Right cardiac atrium (tissue), 5 donors: Measurements from ENCODE around the gene HMX3. TPM values are rescaled to one million over a fixed set of nuclear protein-coding genes. Genes with fewer than 3 reads are reported as not detected.

Experiments
- ATAC-seq, 2 donors: fragments of 200-7000 bp; cut with Tn5 transposase; one replicate each; pipeline versions ENCODE4 v1.8.0 to v1.9.1; 2020; ENCODE audit warnings: moderate library complexity in 2 of 2, mild to moderate bottlenecking in 1 of 2
- DNase-seq, 3 donors: peaks; one replicate each; pipeline ENCODE4 v3.0.0-alpha.2; 2020
- H3K27ac ChIP-seq: one replicate; pipeline ENCODE4 v1.5.1; 2013; ENCODE audit warnings: mild to moderate bottlenecking, low read length, control low read depth, moderate library complexity
- H3K27me3 ChIP-seq: one replicate; pipeline ENCODE4 v1.6.1; 2013; ENCODE audit not compliant: control insufficient read depth, insufficient read depth
- H3K4me1 ChIP-seq: one replicate; pipeline ENCODE4 v1.6.1; 2013; ENCODE audit warnings: low read length; ENCODE audit not compliant: control insufficient read depth, insufficient read depth
- H3K4me3 ChIP-seq: one replicate; pipeline ENCODE4 v1.5.1; 2013; ENCODE audit warnings: low read length, control low read depth
- H3K9me3 ChIP-seq: one replicate; pipeline ENCODE4 v1.6.1; 2013; ENCODE audit warnings: low read length; ENCODE audit not compliant: control insufficient read depth
- WGBS: extraction: QIAGEN DNeasy Blood & Tissue Kit; methylation state at CpG from one replicate; pipeline ENCODE4 v1.1.7; 2013; 5-methylcytosine and 5-hydroxymethylcytosine counted together
- intact Hi-C, 4 donors: fragments of 100-400 bp; cut with DNase I; formaldehyde crosslinking; loops; one replicate each; pipeline versions ENCODE4 v1.11.0 to v1.14.0; 2022 to 2023
- long read RNA-seq, 4 donors: library from polyadenylated mRNA; unstranded; transcript quantifications; one replicate each; pipeline ENCODE4 v2.0.0, GENCODE V29; 2020 to 2021
- polyA plus RNA-seq: library from polyadenylated mRNA; stranded (reverse); fragments of 200-250 nt; gene quantifications from one replicate; pipeline ENCODE4 v1.2.3, GENCODE V29; 2013
- total RNA-seq, 4 donors: library from RNA; stranded (reverse); fragmentation: NEBNext Ultra II Directional; extraction: Animal tissue kit (Norgen Biotek cat#: 25700); gene quantifications; one replicate each; pipeline ENCODE4 v1.2.1, GENCODE V29; 2021
- donor health status: healthy with polysubstance abuse.
- donor health status: DM: no; HTN: yes; CAD: no.
- donor health status: DM: no; HTN: no; CAD: no.
- donor health status: DM: no; HTN: yes; CAD: no; lungs with severe emphysema.
- donor health status: DM: yes; HTN: yes; CAD: no.

The HMX3 gene
- total RNA-seq (not detected), polyA plus RNA-seq (not detected)
- long read RNA-seq, donor 1: 0 reads
- long read RNA-seq, donor 2: 0 reads
- long read RNA-seq, donor 3: 0 reads
- long read RNA-seq, donor 4: 0 reads

DNA sequence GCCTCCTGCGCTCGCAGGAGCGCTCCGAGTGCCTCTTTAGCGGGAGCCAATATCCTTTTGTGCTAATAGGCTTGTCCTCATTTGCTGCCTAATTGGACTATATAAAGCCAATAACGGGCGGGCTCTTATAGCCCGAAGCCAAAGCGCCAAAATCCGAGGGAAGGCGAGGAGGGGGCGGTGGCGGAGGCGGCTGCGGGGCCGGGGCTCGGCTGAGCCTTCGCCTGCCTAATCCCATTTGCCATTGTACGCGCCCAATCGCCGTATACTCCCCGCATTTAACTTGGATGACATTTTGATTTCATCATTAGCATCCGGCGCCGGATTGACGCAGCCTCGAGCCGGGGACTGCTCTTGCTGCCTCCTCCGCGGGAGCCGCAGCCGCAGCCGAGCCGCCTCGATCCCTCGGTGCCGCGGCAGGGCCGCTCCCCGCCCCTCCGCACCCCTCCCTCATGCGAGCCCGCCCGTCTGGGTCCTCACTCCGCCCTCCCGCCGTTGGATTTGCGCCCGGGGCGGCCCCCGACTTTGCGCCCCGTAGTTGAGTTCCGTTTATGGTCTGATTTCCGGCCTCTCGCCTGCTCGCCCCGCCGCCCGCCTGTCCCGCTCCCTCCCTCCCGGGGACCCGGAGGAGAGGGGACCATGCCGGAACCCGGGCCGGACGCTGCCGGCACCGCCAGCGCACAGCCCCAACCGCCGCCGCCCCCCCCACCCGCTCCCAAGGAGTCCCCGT lies at the start of gene HMX3:
HMX3 (plus strand) TSS at position 556 of the 727 bp plus-strand sequence; CDS start at position 637, 81 bp downstream.
- peak in 2 of 3 donors; percentile 52 to 53 for DNase-seq
- H3K4me1 ChIP-seq: peaks cover 6% of the 10 kb centered on the region
- peak in 1 of 2 donors; percentile 22 for ATAC-seq
- H3K27me3 ChIP-seq: no peaks in the 10 kb centered on the region
- no peaks in the 10 kb centered on the region for H3K9me3 ChIP-seq
- intact Hi-C loops: loop anchor here in 1 of 4 donors (10.0 kb wide), 2 partner anchors 239 to 419 kb away; no protein-coding TSS in a partner anchor
- WGBS: under 1% methylated on average over 76 of the region's 76 CpGs
- peak within 1 kb of the TSS; percentile 23 for H3K4me3 ChIP-seq
- no peak within 1 kb of the TSS for H3K27ac ChIP-seq

DNA sequence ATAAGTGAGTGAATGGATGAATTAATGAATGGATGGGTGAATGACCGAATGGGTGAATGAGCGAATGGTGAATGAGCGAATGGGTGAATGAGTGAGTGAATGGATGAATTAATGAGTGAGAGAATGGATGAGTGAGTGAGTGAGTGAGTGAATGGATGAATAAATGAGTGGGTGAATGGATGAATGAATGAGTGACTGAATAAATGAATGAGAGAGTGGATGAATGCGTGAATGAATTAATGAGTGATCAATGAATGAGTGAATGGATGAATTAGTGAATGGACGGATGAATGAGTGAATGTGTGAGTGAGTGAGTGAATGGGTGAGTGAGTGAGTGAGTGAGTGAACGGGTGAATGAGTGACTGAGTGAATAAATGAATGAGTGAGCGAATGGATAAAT lies 49.5 kb upstream of the HMX3 start:
- Histone ChIP-seq H3K9me3 (no peaks in the 10 kb centered on the region), H3K4me3 (no peak overlapping the region), H3K27ac (no peak overlapping the region), H3K4me1 (no peaks in the 10 kb centered on the region), H3K27me3 (no peaks in the 10 kb centered on the region)
- ATAC-seq (no peak), DNase-seq (no peak)
- intact Hi-C loops: no loop called here
- 82% methylated on average over 7 of the region's 7 CpGs for WGBS

DNA sequence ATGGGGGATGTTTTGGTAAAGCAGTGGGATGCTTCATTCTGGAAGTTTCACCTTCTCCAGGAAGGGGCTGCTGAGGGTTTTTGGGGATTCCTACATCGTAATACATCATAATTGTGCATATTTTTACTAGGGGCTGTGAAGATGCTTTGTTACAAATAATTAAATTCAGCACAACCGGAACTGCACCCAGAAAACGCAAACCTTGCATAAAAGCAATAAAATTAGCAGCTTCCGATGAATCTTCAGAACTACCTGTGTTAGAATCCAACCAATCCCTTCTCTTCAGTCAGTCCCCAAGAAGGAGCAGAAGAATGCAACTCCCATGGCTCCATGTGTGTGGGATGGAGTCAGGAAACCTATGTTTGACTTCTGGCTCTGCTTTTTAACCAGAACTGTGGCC lies 48.4 kb upstream of the HMX3 start:
- no peak for DNase-seq
- Histone ChIP-seq H3K4me3 (no peak overlapping the region), H3K9me3 (no peaks in the 10 kb centered on the region), H3K27me3 (no peaks in the 10 kb centered on the region), H3K4me1 (no peaks in the 10 kb centered on the region), H3K27ac (no peak overlapping the region)
- 89% methylated on average over 4 of the region's 4 CpGs for WGBS
- intact Hi-C loops: no loop called here
- no peak for ATAC-seq

DNA sequence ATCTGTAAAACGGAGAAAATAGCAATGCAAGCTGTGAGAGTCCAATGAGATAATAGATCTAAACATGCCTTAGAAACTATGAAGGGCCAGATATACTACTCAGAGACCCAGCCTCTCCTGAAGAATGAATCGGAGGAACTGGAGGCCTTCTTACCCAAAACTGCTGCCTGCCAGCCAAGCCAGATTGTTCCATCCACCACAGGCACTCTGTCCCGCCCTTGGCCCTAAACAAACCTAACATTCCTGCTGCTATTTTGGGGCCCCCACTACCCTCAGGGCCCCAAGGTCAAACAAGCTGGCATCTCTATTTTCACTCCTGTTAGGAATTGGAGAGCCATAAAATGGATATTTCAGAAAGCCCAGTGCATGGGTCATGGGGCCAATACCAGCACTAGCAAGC lies 48.0 kb upstream of the HMX3 start:
- H3K4me1 ChIP-seq: no peaks in the 10 kb centered on the region

DNA sequence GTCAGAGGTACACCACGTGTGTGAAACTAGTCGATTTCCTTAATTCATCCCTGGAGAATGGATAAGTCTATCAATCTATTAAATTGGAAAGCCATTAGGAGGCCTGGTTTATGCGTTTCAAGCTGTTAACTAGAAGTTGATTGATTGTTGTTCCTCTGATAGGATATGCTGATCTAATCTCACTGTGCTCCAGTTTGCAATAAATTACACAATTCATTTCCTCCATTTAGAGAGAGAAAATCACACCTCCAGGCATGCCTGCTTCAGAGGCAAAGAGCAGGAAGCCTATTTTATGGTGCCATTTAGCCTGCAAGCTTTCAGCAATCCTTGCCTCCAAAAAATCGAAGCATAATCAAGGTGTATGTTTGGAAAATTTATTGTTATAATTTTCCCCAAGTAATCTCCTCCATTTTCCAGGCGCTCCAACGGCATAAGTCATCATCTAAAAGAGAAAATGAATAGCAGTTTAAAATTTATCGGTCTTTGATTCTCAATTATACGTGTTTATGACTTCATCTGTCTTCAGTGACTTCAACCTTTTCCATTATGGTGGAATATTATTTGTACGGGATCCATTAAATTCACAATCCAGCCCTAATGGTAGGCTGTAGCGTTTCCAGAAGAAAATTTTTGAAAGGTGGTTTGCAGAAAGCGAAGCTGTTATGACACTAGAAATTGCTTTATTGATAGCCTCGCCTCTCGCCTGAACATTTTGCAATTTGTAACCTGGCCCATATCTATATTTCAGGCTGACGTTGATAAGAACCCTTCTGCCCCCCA lies 42.9 kb upstream of the HMX3 start:
- ATAC-seq (no peak), DNase-seq (no peak)
- 73% methylated on average over 14 of the region's 14 CpGs for WGBS

More for the DNA sequence above, 48.0 kb upstream of the HMX3 start:
- Histone ChIP-seq H3K4me3 (no peak overlapping the region), H3K27ac (no peak overlapping the region), H3K9me3 (no peaks in the 10 kb centered on the region), H3K27me3 (no peaks in the 10 kb centered on the region)
- no peak for DNase-seq
- intact Hi-C loops: no loop called here
- ATAC-seq: no peak
- 60% methylated on average over 3 of the region's 3 CpGs for WGBS

DNA sequence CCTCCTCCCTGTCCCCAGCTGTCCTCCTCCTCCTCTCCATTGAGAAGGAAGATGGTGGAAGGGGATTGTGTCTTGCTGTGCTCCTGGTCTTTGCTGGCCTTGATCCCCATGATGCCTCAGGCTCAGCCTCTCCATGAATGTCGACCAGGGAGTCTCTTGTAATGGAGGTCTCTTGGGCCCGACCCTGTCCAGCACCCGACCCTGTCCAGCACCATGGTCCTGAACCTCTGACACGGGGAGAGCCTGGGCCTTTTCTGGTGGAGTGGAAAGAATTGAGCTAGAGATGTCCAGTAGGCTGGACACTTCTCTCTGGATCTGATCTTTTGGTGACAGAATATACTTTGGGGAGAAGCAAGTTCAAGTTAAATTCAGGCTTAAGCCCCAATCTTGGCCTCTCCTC lies 42.3 kb upstream of the HMX3 start:
- intact Hi-C loops: no loop called here
- Histone ChIP-seq H3K27me3 (no peaks in the 10 kb centered on the region), H3K9me3 (no peaks in the 10 kb centered on the region), H3K4me3 (no peak overlapping the region), H3K4me1 (no peaks in the 10 kb centered on the region), H3K27ac (no peak overlapping the region)
- no peak for DNase-seq
- 66% methylated on average over 4 of the region's 4 CpGs for WGBS
- ATAC-seq: no peak

More for the DNA sequence above, 42.9 kb upstream of the HMX3 start:
- Histone ChIP-seq H3K9me3 (no peaks in the 10 kb centered on the region), H3K4me3 (no peak overlapping the region), H3K4me1 (no peaks in the 10 kb centered on the region), H3K27me3 (no peaks in the 10 kb centered on the region), H3K27ac (no peak overlapping the region)
- intact Hi-C loops: no loop called here

DNA sequence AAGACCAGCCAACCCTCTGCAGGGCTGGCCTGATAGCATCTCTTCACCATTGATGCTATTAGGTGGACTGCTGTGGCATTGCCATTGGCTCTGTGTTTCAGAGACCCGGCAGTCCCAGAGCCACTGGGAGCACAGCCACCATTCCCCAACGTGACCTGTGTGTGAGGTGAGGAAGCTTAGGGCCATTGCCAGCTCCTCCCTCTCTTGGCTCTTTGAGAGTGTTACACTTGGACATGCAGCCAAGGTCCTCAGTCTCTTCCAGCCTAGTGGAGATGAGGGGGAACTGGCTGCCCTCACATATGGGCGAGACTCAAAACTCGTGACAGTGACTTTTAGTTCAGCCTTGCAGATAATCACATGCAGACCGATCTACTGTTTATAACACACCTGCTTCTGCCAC lies 39.3 kb upstream of the HMX3 start:
- Histone ChIP-seq H3K27ac (no peak overlapping the region), H3K9me3 (no peaks in the 10 kb centered on the region), H3K27me3 (no peaks in the 10 kb centered on the region), H3K4me1 (no peaks in the 10 kb centered on the region), H3K4me3 (no peak overlapping the region)
- no peak for ATAC-seq
- WGBS: 67% methylated on average over 5 of the region's 5 CpGs
- DNase-seq: no peak
- intact Hi-C loops: no loop called here

DNA sequence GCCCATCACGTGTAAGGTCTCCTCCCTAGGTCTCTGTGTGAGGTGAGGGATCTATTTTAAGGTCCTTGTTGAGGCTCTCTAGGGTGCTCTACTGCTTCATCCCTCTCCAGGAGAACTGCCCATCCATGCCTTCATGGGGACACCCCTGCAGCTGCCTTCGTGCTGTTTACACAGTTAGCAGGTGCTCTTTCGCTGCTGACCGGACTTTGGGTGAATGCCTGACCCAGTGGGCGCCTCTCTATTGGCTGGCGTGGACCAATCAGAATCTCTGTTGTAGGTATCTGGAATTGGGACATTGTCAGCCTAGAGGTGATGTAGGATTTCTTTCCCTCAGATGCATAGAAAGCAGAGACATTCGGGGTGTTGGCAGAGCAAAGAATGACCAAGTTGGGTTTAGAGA lies 38.7 kb upstream of the HMX3 start:
- WGBS: 77% methylated on average over 7 of the region's 7 CpGs
- Histone ChIP-seq H3K4me1 (no peaks in the 10 kb centered on the region), H3K27ac (no peak overlapping the region), H3K9me3 (no peaks in the 10 kb centered on the region), H3K4me3 (no peak overlapping the region), H3K27me3 (no peaks in the 10 kb centered on the region)
- no peak for ATAC-seq
- intact Hi-C loops: no loop called here
- no peak for DNase-seq

DNA sequence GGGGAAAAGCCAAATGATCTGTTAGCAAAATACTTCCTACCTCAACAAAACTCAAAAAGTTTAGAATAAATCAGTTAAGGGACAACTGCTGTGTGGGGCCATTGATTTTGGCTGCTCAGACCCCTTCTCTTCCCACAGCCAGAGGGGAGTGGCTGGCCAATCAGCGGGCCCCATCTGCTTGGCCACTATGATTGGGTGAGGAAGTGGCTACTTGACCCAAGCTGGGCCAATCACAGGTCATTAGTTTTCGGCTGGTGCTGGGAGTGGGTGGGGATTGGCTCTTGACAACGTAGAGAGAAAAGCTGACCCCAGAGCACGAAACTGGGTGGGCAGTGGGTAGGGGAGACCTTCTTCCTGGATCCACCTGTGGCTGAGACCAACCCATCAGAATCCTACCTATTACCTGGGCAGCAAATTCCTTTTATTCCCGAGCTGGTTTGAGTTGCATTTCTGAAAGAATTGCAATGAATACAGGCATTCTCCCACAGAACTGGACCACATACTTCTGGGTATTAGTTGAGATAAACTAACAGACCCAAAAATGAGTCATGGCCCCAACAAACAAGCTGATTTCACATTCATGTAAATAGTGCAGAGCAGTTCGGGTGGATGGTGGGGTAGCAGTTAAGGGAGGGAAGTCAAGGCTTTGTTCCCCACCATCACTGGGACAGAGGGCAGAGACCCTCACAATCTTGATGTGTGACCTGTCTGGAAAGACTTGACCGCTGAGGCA lies 35.6 kb upstream of the HMX3 start:
- WGBS: 67% methylated on average over 7 of the region's 7 CpGs

DNA sequence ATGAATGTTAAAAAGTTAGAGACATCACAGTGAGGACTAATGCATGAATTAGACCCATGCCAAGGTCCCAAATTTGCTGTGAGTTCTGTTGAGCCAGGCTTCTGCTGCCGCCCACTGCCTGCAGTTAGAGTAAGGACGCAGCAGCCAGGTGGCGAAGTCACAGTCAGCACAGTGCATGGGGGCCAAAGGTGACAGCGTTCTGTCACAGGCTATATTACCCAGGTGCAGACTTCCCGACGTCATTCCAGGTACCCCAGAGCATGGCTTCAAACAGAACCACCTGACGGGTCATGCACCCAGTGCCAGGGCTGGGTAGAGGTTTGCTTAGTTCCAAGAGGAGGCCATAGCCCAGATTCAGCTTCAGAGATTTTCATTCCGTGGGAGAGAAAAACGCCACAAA lies 33.9 kb upstream of the HMX3 start:
- DNase-seq: no peak
- H3K9me3 ChIP-seq: no peaks in the 10 kb centered on the region
- WGBS: 60% methylated on average over 9 of the region's 9 CpGs
- intact Hi-C loops: no loop called here
- H3K27me3 ChIP-seq: no peaks in the 10 kb centered on the region
- no peak overlapping the region for H3K4me3 ChIP-seq
- no peak for ATAC-seq
- no peak overlapping the region for H3K27ac ChIP-seq
- H3K4me1 ChIP-seq: no peaks in the 10 kb centered on the region

More for the DNA sequence above, 35.6 kb upstream of the HMX3 start:
- H3K4me3 ChIP-seq: no peak overlapping the region
- H3K9me3 ChIP-seq: no peaks in the 10 kb centered on the region
- no peak for ATAC-seq
- no peak for DNase-seq
- no peaks in the 10 kb centered on the region for H3K27me3 ChIP-seq
- no peak overlapping the region for H3K27ac ChIP-seq
- H3K4me1 ChIP-seq: no peaks in the 10 kb centered on the region
- intact Hi-C loops: no loop called here

DNA sequence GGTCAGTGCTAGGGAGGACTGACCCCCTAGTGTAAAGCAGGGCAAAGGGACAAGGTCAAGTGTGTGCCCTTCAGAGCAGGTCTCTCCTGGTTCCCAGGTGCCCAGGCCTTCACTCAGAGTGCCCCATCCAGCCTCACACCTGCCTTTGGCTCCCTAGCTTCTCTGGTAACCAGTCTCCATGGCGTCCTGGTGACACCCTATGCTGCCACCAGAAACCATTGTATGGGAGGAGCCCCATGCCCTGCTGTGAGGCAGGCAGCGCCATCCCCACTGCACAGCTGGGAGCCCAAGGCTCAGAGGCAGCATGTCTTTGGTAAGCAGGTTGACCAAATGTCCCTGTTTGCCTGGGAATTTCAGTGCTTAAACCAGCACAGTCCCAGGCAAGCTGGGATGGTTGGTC lies 33.1 kb upstream of the HMX3 start:
- Histone ChIP-seq H3K9me3 (no peaks in the 10 kb centered on the region), H3K27me3 (no peaks in the 10 kb centered on the region), H3K27ac (no peak overlapping the region), H3K4me3 (no peak overlapping the region), H3K4me1 (no peaks in the 10 kb centered on the region)
- 44% methylated on average over 2 of the region's 2 CpGs for WGBS
- no peak for DNase-seq
- ATAC-seq: no peak
- intact Hi-C loops: no loop called here
